Fibroblast of lung (primary cell): ENCODE measurements around the gene CRAMP1. TPM values are rescaled to one million over a fixed set of nuclear protein-coding genes. Genes with fewer than 3 reads are reported as not detected.

Experiments
- DNase-seq, 2 donors: peaks; one replicate each; pipeline versions ENCODE4 v3.0.0 to v3.0.0-alpha.2; 2010; ENCODE audit warnings: low read depth in 2 of 2
- H2AFZ ChIP-seq: 2 replicates; pipeline ENCODE4 v1.5.1; 2012; ENCODE audit warnings: low read length, control low read depth, inconsistent platforms
- H3K27ac ChIP-seq: 2 replicates; pipeline ENCODE4 v1.5.1; 2011; ENCODE audit warnings: low read length, control low read depth; ENCODE audit not compliant: insufficient read depth
- H3K27me3 ChIP-seq: 2 replicates; pipeline ENCODE4 v1.5.1; 2011; ENCODE audit warnings: mild to moderate bottlenecking, low read length; ENCODE audit not compliant: control insufficient read depth, insufficient read depth
- H3K36me3 ChIP-seq: 2 replicates; pipeline ENCODE4 v1.5.1; 2011; ENCODE audit warnings: low read length; ENCODE audit not compliant: control insufficient read depth, insufficient read depth
- H3K4me1 ChIP-seq: 2 replicates; pipeline ENCODE4 v1.5.1; 2011; ENCODE audit warnings: low read length; ENCODE audit not compliant: control insufficient read depth, insufficient read depth; ENCODE audit errors: extremely low read depth
- H3K4me2 ChIP-seq: 2 replicates; pipeline ENCODE4 v1.5.1; 2011; ENCODE audit warnings: low read length, control low read depth; ENCODE audit not compliant: insufficient read depth; ENCODE audit errors: extremely low read depth
- H3K4me3 ChIP-seq, 4 experiments: fragments of 200-600 bp in 1 of 4; sonication (generic) in 1 of 4; replicated peaks in 1 of 4; 2 replicates each; pipeline ENCODE4 v1.5.1; 2011 to 2016; ENCODE audit warnings: low read length in 4 of 4, low read depth in 3 of 4, mild to moderate bottlenecking in 3 of 4, control low read depth in 2 of 4, inconsistent platforms in 1 of 4, mixed read lengths in 1 of 4; ENCODE audit not compliant: insufficient read depth in 1 of 4; ENCODE audit errors: control extremely low read depth in 1 of 4
- H3K79me2 ChIP-seq: 2 replicates; pipeline ENCODE4 v1.5.1; 2012; ENCODE audit warnings: mild to moderate bottlenecking, low read length, inconsistent platforms; ENCODE audit not compliant: control insufficient read depth, insufficient read depth
- H3K9ac ChIP-seq: 2 replicates; pipeline ENCODE4 v1.5.1; 2011; ENCODE audit warnings: mild to moderate bottlenecking, low read length, control low read depth; ENCODE audit not compliant: insufficient read depth
- H3K9me3 ChIP-seq: 2 replicates; pipeline ENCODE4 v1.5.1; 2012; ENCODE audit warnings: low read depth, low read length; ENCODE audit not compliant: control insufficient read depth, insufficient read depth
- H4K20me1 ChIP-seq: 2 replicates; pipeline ENCODE4 v1.5.1; 2011; ENCODE audit warnings: low read length; ENCODE audit not compliant: control insufficient read depth, insufficient read depth; ENCODE audit errors: extremely low read depth
- EZH2 ChIP-seq: IDR thresholded peaks from 2 replicates; pipeline ENCODE4 v1.5.1; 2012; ENCODE audit warnings: low read length, control low read depth, mild to moderate bottlenecking; ENCODE audit errors: missing control alignments
- polyA plus RNA-seq, 2 donors: library from polyadenylated mRNA; depleted of rRNA in 1 of 2; stranded (reverse) in 1 of 2; unstranded in 1 of 2; fragments of >200 nt; gene quantifications; 2 replicates each; pipeline ENCODE4 v1.2.1, GENCODE V29; 2011 to 2012; ENCODE audit warnings: missing spikeins in 1 of 2
- total RNA-seq: library from RNA; depleted of rRNA; stranded (reverse); fragments of >200 nt; gene quantifications from 2 replicates; pipeline ENCODE4 v1.2.1, GENCODE V29; 2014
- TF ChIP-seq, protein P1 (sequence below), 2 donors: IDR thresholded peaks in 1 of 2; conservative IDR thresholded peaks in 1 of 2; 1 replicate in 1 of 2; 2 replicates in 1 of 2; pipeline ENCODE4 v1.5.1; 2011 to 2012; ENCODE audit warnings: low read length in 2 of 2, control low read depth in 1 of 2, inconsistent platforms in 1 of 2, low read depth in 1 of 2, mild to moderate bottlenecking in 1 of 2

CRAMP1 gene
- total and polyA plus RNA-seq, 2 donors (not counting 1 experiment from before 2014, with no cell fraction given), result 6.2 to 7.8 TPM

DNA sequence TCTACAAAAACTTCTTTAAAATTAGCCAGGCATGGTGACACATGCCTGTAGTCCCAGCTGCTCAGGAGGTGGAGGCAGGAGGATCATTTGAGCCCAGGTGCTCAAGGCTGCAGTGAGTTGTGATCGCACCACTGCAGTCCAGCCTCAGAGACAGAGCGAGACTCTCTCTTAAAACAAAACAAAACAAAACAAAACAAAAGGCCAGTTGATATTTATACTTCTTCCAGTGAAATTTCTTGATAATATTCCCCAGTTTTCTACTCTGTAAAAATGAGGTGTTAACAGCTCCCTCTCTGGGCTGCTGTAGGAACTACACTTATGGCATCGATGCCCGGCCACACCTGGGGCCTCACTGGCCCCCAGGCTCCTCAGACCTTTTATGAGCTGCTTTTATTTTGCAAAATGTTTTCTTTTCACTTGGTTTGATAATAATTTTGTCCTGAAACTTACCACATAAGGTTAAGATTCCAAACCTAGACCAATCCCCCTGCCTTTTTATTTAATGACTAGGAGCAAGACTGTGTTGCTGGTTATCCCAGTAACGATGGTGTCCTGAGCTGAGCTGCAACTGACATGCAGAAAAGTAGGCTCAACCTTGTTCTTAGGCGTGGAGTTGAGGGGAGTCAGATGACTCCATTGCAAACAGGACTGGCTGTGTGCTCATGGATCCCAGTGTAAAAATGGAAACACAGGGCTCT is 111.4 kb downstream of the CRAMP1 start:
- Histone ChIP-seq H3K4me2 (no peak overlapping the region), H2AFZ (no peak overlapping the region), H3K27me3 (no peaks in the 10 kb centered on the region), H3K27ac (no peak overlapping the region), H3K9me3 (no peaks in the 10 kb centered on the region), H3K36me3 (peaks cover 18% of the 10 kb centered on the region), H3K79me2 (peaks cover 25% of the 10 kb centered on the region), H3K4me3 (no peak overlapping the region), H4K20me1 (no peaks in the 10 kb centered on the region), H3K9ac (no peak overlapping the region), H3K4me1 (no peaks in the 10 kb centered on the region)
- peak; percentile 19 to 51 for DNase-seq
- TF ChIP-seq, protein P1, sequence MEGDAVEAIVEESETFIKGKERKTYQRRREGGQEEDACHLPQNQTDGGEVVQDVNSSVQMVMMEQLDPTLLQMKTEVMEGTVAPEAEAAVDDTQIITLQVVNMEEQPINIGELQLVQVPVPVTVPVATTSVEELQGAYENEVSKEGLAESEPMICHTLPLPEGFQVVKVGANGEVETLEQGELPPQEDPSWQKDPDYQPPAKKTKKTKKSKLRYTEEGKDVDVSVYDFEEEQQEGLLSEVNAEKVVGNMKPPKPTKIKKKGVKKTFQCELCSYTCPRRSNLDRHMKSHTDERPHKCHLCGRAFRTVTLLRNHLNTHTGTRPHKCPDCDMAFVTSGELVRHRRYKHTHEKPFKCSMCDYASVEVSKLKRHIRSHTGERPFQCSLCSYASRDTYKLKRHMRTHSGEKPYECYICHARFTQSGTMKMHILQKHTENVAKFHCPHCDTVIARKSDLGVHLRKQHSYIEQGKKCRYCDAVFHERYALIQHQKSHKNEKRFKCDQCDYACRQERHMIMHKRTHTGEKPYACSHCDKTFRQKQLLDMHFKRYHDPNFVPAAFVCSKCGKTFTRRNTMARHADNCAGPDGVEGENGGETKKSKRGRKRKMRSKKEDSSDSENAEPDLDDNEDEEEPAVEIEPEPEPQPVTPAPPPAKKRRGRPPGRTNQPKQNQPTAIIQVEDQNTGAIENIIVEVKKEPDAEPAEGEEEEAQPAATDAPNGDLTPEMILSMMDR (conservative IDR thresholded peaks at IDR 0.05 in 1 of 2, IDR thresholded peaks at IDR 0.05 in 1 of 2; ENCODE audit: low read depth in 1 of 2, low read length in 2 of 2), result peak; percentile 68 to 78
- no peak for TF ChIP-seq EZH2

DNA sequence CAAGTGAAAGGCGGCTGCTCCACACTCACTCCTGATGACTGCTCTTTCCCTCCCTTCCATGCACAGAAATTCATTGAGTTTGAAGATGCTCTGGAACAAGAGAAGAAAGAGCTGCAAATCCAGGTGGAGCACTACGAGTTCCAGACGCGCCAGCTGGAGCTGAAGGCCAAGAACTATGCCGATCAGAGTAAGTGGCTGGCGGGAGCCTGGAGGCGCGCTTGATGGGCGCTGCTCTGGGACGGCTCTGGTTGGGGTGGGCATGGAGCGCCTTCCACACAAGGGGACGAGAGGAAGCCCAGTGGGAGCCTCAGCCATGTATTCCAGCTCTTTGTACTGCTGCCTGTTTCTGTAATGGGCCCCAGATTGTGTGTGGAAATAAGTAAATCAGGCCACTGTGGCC is 112.3 kb downstream of the CRAMP1 start:
- no peak for TF ChIP-seq EZH2
- TF ChIP-seq, protein P1 (conservative IDR thresholded peaks at IDR 0.05 in 1 of 2, IDR thresholded peaks at IDR 0.05 in 1 of 2; ENCODE audit: low read depth in 1 of 2, low read length in 2 of 2), result no peak
- DNase-seq, result no peak
- no peaks in the 10 kb centered on the region for H4K20me1 ChIP-seq

DNA sequence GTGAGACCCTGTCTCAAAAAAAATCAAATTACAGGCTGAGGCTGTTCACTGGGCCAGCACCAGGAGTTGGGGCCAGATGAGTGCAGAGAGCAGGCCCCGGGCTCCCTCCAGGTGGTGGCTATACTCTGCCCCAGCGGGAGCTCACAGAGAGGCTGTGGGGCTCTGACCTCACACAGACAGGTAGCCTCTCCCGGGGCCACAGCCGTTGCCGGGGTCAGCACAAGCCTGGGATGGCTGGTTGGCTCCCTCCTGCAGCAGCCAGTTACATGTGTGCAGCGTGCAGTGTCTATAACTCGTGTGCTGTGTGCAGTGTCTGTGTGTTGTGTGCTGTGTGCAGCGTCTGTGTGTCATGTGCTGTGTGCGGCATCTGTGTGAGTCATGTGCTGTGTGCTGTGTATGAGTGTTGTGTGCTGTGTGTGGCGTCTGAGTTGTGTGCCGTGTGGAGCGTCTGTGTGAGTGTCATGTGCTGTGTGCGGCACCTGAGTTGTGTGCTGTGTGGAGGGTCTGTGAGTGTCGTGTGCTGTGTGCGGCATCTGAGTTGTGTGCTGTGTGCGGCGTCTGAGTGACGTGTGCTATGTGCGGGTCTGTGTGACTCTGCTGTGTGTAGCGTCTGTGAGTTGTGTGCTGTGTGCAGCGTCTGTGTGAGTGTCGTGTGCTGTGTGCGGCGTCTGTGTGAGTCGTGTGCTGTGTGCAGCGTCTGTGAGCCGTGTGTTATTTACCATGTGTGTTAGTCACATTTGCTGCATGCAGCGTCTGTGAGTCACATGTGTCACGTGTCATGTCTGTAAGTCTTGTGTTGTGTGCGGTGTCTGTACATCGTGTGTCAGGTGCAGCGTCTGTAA is 114.7 kb downstream of the CRAMP1 start:
- Histone ChIP-seq H3K27ac (no peak overlapping the region), H3K4me2 (no peak overlapping the region), H3K9me3 (no peaks in the 10 kb centered on the region), H3K9ac (no peak overlapping the region), H3K27me3 (no peaks in the 10 kb centered on the region), H3K4me1 (no peaks in the 10 kb centered on the region), H3K36me3 (peaks cover 22% of the 10 kb centered on the region), H3K4me3 (no peak overlapping the region), H3K79me2 (peaks cover 18% of the 10 kb centered on the region), H2AFZ (no peak overlapping the region), H4K20me1 (no peaks in the 10 kb centered on the region)
- DNase-seq, result no peak
- no peak for TF ChIP-seq EZH2
- TF ChIP-seq, protein P1 (conservative IDR thresholded peaks at IDR 0.05 in 1 of 2, IDR thresholded peaks at IDR 0.05 in 1 of 2; ENCODE audit: low read depth in 1 of 2, low read length in 2 of 2), result no peak

More for the DNA sequence above, 112.3 kb downstream of the CRAMP1 start:
- H2AFZ ChIP-seq, result no peak overlapping the region
- H3K4me1 ChIP-seq, result no peaks in the 10 kb centered on the region
- no peaks in the 10 kb centered on the region for H3K27me3 ChIP-seq
- no peaks in the 10 kb centered on the region for H3K9me3 ChIP-seq
- no peak overlapping the region for H3K9ac ChIP-seq
- no peak overlapping the region for H3K4me3 ChIP-seq
- H3K4me2 ChIP-seq, result no peak overlapping the region
- no peak overlapping the region for H3K27ac ChIP-seq
- H3K79me2 ChIP-seq, result peaks cover 20% of the 10 kb centered on the region
- peaks cover 22% of the 10 kb centered on the region for H3K36me3 ChIP-seq
